GM19463 (cell line): ENCODE data around the gene CAMKK2.
"Not testable (repeated sequence)": the region's sequence is repeated elsewhere in the genome, so short reads cannot be mapped to it uniquely, and the experiment has no call there.

Experiments used
- ATAC-seq: cut with Tn5 transposase; IDR thresholded peaks from one replicate; pipeline ENCODE4 v1.9.1; 2021; ENCODE audit warnings: mild to moderate bottlenecking, moderate library complexity; ENCODE audit not compliant: unreplicated experiment

CAMKK2 gene

DNA sequence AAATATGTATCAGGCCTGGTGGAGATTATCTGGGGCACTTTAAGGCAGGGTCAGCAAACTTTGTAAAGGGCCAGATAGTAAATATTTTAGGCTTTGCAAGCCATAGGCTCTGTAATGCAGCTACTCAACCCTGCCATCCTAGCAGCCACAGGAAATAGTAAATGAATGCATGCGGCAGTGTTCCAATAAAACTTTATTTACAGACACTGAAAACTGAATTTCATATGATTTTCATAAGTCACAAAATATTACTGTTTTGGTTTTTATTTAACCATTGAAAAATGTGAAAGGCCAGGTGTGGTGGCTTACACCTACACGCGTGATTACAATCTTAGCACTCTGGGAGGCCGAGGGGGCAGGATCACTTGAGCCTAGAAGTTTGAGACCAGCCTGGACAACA, 3.2 kb upstream of the CAMKK2 start:
- no peak for ATAC-seq

- ATAC-seq = not testable (repeated sequence)
Observed at GRCh38 chr12:121298411-121298810, 1.9 kb upstream of the CAMKK2 start.

- no peak for ATAC-seq
Observed at GRCh38 chr12:121297435-121297991, 1.0 kb upstream of the CAMKK2 start.

DNA sequence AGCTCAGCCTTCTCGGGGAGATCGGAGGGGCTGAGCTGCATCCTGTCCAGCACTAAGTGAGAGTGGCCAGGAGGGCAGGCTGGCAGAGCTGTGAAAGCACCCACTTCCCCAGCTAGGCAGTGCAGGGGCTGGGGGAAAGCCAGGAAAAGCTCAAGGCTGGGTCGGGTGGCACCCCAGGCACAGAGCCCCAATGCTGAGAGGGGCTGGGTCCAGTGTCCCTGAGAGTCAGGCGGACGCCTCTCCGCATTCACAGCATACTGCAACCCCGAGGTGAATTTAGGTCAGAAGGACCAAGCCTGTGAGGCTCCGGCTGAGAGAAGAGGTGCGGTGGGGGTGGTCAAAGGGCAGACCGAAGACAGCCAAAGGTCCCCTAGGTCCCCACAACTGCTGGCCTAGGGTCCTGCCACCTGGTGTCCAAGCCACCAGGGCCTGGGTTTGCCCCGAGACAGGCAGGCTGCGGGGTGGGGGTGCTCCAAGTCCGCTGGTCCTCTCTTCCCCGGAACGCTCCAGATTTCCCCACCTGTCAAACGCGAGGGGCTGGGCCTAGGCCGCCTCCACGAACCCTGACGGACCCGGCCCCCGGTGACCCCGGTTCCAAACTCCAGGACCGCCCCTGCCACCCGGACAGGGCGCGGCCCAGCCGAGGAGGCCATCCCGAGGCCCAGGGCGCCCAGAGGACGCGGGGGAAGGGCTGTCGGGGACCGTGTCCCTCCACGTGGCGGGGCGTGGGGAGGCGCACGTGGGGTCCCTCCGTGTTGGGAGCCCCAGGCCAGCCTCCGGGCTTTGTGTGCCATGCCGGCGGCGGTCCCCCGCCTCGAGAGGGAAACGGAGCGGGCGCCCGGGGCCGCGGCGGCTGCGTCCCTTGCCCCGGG, 527 bp downstream of the CAMKK2 start:
- ATAC-seq = peak; percentile 20

GRCh38 chr12:121295116-121295745, 1.3 kb downstream of the CAMKK2 start:
- no peak for ATAC-seq

DNA sequence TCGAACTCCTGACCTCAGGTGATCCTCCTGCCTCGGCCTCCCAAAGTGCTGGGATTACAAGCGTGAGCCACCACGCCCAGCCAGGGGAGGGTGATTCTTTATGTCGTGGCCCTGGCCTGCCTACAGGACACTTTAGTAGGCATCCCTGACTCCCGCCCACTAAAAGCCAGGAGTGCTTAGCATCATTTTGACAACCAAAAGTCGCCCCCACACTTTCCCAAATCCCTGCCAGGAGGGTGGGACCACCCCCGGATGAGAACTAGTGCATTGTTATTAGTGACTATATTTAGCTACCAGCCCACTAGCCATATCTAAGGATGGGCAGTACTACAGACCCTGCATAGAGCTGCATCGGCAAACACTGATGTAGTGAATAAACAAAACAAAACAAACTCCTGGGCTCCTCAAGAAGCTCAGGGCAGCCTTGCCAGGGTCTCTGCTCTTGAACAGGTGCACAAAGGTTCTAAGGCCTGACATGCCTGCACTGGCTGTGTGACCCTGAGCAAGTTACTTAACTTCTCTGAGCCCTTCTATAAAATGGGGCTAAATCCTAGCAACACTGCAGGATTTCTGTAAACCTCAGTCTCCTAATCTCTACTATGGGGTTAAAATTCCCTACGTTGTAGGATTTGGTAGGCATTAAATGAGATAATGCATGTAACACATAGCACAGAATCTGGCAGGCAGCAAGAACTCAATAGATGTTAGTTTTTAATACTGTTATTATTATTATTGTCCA, 2.2 kb downstream of the CAMKK2 start:
- no peak for ATAC-seq

DNA sequence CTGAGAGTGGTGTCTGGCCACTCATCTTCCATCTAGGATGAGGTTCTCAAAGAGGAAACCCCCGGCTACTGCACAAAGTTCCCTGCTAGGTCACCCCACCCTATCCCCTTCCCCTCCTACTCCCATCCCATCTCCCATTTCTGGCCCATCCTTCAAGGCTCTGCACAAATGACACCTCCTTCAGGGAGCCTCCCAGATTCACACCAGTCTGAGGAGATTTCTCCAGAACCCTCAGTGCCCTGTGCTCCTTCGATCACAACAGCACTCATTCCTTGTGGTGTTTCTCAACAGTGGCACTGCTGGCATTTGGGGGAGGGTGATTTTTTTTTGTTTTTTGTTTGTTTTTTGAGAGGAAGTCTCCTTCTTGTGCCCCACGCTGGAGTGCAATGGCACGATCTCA, 2.9 kb downstream of the CAMKK2 start:
- no peak for ATAC-seq

DNA sequence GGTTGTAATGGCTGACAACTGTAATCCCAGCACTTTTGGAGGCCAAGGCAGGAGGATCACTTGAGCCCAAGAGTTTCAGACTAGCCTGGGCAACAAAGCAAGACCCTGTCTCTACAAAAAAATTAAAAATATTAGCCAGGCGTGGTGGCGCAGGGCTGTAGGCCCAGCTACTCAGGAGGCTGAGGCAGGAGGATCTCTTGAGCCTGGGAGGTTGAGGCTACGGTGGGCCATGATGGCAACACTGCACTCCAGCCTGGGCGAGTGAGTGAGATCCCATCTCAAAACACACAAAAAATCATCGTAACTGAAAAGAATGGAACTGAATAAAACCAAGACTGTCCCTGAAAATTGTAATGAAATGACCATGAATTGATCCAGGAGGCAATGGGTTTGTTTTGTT, 6.1 kb downstream of the CAMKK2 start:
- no peak for ATAC-seq

GRCh38 chr12:121289962-121290361, 6.5 kb downstream of the CAMKK2 start:
- ATAC-seq = no peak

DNA sequence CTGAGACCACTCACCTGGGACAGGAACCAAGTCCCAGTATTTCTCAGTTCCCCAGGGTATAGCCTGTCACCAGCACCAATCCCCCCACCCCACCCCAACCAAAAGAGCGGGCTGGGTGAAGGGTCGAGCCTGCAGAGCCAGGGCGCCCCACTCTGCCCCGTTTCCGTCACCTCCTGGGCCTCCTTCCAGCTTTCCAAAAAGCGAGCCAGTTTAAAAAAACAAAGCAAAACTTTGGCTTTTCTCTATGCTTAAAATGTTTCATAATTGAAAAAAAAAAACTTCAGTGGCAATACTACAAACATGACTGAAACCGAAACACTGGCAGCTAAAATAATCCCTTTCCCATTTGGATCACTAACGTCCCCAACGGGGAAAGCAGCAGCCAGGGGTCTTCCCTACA, 7.5 kb downstream of the CAMKK2 start:
- ATAC-seq = no peak

GRCh38 chr12:121288158-121288845, 8.2 kb downstream of the CAMKK2 start:
- no peak for ATAC-seq

- ATAC-seq = no peak
Observed at GRCh38 chr12:121287267-121287954, 9.1 kb downstream of the CAMKK2 start.

- no peak for ATAC-seq
Observed at GRCh38 chr12:121285856-121286255, 10.7 kb downstream of the CAMKK2 start.

- no peak for ATAC-seq
Observed at GRCh38 chr12:121284551-121285390, 11.7 kb downstream of the CAMKK2 start.

- no peak for ATAC-seq
Observed at GRCh38 chr12:121283841-121284240, 12.7 kb downstream of the CAMKK2 start.

DNA sequence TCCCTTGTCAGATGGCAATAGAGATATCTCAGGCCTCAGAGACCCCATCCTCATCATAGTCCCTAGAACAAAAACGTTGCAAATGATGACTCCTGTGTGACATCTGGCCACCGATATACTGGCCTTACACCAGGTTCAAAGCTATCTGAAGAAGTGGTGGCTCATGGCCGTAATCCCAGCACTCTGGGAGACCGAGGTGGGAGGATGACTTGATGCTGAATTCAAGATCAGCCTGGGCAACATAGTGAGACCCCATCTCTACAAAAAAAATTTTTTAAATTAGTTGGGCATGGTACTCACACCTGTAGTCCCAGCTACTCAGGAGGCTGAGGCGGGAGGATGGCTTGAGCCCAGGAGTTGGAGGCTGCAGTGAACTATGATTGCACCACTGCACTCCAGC, 13.1 kb downstream of the CAMKK2 start:
- ATAC-seq = no peak

- ATAC-seq = not testable (repeated sequence)
Observed at GRCh38 chr12:121282910-121283309, 13.6 kb downstream of the CAMKK2 start.

GRCh38 chr12:121282072-121282742, 14.3 kb downstream of the CAMKK2 start:
- ATAC-seq = no peak

- ATAC-seq = not testable (repeated sequence)
Observed at GRCh38 chr12:121281116-121281515, 15.4 kb downstream of the CAMKK2 start.
